Lung microvascular endothelial cell (primary cell): ENCODE measurements around the gene MDN1. TPM values are rescaled to one million over a fixed set of nuclear protein-coding genes. Genes with fewer than 3 reads are reported as not detected.
"Not testable (repeated sequence)": the region's sequence is repeated elsewhere in the genome, so short reads cannot be mapped to it uniquely, and the experiment has no call there.

Source experiments
- DNase-seq, 2 donors: peaks; one replicate each; pipeline versions ENCODE4 v3.0.0 to v3.0.0-alpha.2; 2010; ENCODE audit warnings: low read depth in 2 of 2
- total RNA-seq: library from RNA; depleted of rRNA; stranded (reverse); fragments of >200 nt; gene quantifications from 2 replicates; pipeline ENCODE4 v1.2.1, GENCODE V29; 2014

Gene MDN1
- total RNA-seq, 1 donor from 2014 or later, result 18.3 TPM

DNA sequence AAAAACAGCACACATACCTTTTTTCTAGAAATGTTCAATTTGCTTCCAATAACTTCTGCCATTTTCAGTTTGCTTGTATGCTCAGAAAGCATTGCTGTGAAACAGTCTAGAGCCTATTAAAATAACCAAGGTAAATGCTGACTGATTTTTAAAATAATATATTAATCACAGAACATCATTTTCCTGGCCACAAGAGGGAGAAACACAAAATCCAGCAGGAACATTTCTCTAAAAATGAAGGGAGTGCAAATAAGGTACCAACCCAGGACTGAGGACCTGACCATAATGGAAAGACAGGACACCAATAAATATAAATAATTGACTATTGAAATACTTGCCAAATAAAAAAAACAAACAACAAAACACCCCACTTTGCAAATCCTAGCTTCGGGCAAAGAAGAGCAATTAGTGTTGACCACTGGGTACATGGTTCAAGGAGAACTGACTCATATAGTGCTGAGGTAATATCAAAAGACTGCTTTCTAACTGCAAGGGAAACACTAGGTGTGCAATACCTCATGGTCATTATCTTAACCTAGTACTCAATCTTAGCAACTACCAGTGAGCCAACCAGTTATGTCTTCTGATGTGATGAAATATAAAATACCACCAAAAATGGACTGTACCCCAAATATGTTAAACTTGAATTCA, 42.9 kb downstream of the MDN1 start:
- DNase-seq, result no peak

DNA sequence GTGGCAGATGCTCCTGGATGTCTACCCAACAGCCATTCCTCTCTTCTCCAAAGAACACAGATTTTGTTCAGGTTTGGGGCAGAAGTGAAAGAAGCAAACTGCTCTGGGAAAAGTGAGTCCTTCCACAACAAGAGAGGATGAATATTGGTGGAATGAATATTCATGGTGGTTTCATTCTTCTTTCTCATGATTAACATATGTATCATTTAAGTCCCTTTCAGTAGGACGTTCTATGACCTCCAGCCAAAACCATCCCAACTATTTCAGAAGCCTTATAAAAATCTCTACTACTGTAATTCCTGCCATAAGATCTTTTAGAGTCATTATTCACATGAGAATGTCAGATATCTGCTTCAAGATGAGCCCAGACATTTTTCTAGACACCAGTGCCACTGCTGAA, 44.4 kb downstream of the MDN1 start:
- no peak for DNase-seq

DNA sequence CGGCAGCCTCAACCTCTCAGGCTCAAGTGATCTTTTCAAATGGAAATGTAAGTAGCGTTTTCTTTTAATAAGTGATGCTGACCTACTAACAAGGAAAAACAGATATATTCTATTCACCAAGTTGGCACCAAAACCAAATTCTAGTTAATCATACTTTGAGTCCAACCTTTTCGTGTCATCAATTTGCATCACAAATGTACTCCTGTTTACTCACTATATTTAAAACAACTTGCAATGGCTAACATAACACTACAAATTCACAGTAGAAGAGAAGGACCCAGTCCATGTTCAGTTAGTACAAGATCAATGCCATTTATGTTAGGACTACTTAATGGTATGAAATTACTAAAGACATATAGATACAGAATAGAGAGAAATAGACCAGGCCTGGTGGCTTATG, 50.0 kb downstream of the MDN1 start:
- DNase-seq, result no peak

DNA sequence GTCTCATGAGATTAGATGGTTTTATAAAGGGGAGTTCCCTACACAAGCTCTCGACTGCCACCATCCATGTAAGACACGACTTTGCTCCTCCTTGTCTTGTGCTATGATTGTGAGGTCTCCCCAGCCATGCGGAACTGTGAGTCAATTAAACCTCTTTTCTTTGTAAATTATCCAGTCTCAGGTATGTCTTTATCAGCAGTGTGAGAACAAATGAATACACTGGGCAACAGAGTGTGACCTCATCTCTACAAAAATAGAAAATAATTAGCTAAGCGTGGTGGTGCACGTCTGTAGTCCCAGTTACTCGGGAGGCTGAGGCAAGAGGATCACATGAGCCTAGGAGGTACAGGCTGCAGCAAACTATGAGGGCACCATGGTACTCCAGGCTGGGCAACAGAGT, 51.3 kb downstream of the MDN1 start:
- no peak for DNase-seq

DNA sequence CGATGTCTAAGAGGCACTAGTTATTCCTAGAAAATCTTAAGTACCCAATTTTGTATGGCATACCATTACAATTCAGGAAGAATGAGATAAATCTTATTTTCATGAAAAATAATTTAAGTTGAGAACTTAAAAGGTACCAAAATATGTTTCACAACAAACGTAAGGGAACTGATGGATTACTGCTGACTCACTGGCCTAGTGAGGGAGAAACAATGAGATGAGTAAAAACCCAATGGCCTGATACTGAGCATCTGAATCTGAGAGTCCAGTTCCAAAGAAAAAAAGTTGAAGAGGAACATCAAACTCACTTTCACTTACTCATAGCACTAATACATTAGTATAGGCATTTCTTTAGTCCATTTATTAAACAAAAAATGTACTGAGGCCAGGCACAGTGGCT, 56.0 kb downstream of the MDN1 start:
- peak in 1 of 2 donors; percentile 36 for DNase-seq

DNA sequence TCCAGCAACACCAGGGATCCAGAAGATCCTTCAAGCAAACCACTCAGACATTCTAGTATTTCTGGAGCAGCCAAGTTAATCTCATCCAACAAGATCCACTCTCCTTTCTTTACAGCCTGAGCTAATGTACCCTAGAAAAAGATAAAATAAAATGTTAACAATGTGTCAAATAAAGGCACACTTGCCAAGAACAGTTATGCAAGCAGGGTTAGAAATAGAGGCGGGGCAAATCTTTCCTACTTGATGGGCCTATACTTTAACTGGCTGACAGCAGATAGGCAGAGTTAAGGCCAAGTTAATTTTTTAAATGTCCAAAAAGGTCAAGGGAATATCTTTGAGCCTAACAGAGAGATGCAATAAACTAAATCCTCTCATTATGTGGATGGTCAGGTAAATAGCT, 60.8 kb downstream of the MDN1 start:
- no peak for DNase-seq

DNA sequence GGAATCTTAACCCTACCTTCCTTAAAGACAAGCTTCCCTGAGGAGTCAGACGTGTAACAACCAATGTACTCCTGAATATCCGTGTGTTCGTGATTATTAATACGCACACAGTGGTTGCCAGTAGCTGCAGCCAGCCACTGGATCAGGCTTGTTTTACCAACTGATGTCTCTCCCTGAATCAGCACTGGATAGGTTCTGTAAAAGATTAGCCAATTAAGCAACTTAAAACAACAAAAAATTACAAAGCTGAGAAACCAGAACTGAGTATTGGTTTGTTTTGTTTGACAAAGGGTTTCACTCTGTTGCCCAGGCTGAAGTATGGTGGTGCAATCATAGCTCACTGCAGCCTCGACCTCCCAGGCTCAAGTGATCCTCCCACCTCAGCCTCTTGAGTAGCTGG, 69.3 kb downstream of the MDN1 start:
- no peak for DNase-seq

DNA sequence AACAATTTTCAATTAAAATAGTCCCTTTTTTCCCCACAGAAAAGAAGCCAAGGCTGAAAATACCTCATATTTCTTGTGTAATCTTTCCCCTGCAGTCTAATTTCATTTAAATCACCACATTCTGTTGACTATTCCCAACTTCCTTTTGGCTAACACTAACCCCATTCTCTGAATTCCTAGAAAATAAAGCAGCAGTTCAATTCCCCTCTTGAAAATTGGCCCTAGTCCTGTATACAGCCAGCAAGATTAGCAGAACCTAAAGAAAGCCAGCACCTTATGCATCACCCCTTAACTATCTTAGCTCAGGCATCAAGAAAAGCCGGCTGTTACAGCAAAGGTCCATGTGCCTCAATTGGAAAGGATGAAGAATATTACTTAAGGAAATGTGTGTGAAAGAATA, 69.7 kb downstream of the MDN1 start:
- no peak for DNase-seq

DNA sequence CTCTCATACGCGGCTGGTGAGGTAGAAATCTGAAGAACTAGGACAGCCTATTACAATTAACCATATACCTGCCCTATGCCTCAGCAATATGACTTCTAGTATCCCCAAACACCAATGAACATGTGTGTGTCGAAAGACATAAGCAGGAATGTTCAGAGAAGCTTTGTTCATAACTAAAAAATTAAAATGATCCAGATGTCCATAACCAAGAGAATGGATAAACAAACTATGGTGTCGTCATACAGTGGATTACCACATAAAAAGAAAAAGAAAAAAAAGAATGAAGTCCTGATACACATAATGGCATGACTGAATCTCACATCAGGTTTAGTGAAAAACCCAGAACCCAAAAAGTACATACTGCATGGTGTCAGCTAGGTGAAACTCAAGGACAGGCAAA, 73.9 kb downstream of the MDN1 start:
- DNase-seq, result no peak

DNA sequence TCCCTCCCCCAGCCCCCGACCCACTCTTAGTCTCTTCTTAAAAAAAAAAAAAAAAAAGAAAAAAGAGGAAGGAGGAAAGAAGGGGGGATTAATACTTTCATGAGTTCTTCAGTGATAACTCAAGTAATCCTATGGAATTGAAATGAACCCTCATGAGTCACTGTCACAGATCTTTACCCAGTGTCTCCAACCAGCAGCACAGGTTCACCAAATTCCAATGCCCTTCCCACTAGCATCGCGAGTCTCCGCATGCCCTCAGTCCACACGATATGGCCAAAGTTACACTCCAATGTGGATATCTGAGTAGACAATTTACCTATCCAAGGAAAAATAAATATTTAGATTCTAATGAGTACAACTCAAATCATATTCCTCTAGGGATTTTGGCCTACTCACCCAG, 74.5 kb downstream of the MDN1 start:
- no peak for DNase-seq

DNA sequence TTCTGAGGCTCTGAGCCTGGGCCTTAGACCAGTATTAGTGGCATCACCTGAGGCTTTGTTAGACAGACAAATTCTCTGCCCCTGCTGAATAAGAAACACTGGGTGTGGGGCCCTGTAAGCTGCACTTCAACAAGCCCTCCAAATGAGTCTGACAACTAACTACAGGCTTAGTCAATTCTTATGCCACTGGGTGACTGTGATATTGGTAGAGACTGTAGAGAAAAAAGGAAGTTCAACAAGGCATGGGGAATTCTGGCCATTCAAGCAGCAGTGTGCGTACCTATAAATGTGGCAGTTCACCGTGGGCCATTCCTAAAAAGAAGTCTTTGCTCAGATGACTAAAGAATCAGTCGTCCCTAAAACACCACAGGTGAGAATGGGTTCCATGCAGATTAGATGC, 82.7 kb downstream of the MDN1 start:
- DNase-seq, result no peak

DNA sequence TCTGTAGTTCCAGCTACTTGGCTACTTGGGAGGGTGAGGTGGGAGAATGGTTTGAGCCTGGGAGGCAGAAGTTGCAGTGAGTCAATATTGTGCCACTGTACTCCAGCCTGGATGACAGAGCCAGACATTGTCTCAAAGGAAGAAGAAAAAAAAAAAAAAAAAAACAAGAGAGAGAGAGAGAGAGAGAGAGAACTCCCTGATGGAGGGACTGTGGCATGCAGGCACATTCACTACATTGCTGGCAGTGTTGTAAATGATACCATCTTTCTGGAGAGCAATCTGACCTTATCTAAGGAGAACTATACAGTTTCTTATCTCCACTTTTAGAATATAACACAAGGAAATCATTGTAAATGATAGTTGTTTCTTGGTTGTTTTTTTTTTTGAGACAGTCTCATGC, 85.1 kb downstream of the MDN1 start:
- DNase-seq, result peak in 1 of 2 donors; percentile 20

DNA sequence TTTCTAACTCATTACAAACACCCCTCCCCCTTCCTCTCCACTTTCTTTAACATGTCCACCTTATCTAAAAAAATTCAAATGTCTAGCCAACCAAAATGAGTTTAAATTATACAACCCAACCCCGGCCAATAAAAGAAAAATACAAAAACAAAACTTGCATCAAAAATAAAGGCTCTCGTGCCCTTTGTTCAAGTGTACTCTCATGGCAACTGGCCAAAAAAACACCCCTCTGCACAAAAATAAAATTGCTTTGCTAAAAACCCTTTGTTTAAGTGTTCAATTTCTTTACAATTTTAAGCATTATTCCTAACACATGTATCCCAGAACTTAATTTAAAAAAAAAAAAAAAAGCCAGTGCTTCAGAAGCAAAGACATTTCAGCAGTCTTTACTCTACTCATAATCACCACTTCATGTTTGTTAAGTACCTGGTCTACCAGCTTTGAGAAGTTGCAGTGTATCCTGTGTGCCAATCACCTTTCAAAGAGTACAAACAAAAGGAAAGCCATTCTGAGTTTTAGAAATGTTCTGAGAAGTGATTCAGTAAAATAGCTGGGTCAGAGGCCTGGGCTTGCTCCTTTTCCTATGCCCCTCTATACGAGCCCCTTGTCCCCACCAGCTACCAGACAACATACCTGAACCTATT, 87.5 kb downstream of the MDN1 start:
- DNase-seq, result no peak

DNA sequence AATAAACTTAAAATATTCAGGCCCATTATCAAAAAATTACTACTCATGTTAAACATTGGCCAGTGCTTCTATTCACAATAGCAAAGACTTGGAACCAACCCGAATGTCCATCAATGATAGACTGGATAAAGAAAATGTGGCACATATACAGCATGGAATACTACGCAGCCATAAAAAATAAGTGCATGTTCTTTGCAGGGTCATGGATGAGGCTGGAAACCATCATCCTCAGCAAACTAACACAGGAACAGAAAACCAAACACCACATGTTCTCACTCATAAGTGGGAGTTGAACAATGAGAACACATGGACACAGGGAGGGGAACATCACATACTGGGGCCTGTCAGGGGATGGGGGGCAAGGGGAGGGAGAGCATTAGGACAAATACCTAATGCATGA, 88.3 kb downstream of the MDN1 start:
- DNase-seq, result not testable (repeated sequence)

DNA sequence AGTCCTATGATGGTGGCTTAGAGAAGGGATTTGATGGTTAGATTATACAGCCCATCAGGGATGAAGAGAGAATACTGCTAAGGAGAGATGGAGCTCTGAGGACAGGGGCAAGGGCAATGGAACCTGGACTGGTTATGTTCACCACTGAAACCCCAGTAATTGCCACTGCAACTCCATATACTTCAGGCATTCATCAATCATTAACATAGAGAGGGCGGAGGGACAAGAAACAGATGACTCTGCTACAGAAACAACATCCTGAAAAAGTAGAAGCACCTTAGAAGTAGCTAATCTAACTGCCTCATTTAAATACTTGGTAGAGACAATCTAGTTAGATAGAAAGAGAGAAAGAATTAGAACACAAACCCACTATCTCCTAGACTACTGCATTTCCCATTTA, 89.8 kb downstream of the MDN1 start:
- DNase-seq, result no peak

DNA sequence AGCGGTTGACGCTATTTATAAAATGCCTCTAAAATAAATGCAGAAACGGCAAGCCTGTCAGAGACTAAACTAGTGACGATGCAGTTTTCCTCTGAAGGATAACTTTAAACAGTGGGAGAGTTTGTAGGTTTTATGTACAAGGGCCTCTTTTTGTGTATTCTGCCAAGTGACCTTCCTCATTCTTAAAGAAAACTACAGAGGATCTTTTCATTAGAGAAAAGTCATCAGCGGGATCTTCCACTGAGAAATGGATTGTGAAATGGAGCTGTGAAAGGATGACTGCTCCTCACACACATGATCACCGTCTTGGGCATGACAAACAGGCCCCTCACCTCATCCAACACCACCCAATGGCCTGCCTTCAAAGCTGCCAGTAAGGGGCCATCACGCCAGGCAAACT, 92.1 kb downstream of the MDN1 start:
- no peak for DNase-seq

DNA sequence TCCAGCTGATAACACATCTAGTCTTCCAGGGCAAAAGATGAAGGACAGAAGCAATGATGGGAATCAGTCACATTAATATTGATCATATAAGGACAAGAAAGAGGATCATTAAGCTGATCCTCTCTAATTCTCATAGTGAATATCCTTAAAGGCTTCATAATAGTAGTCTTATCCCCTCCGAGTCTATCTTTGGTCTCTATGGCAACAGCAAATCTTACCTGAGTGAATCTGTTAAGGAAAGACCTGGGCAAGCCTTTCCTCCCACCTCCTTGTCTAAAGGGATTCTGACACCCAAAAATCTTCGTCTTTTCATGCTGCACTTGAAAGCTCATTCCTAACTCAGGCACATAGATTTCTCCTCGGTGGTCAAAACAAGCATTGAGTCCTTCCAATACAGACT, 94.6 kb downstream of the MDN1 start:
- DNase-seq, result no peak

DNA sequence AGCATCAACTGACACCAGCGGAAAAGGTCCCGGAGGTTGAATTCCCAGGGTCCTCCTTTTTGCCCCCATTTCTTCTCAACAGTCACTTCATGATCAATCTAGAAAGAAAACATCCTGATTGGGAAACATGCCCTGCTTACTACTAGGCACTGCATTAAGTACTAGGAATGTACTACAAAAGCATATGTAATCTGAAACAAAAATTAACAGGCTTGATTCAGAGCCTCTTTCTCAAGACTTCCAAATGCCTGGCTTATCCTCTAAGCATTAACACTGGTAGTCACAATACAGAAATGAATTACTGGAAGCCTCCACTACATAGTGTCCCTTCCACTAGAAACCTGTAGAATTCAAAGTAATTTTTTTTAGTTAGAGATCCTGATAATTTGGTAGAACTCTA, 96.5 kb downstream of the MDN1 start:
- DNase-seq, result no peak

DNA sequence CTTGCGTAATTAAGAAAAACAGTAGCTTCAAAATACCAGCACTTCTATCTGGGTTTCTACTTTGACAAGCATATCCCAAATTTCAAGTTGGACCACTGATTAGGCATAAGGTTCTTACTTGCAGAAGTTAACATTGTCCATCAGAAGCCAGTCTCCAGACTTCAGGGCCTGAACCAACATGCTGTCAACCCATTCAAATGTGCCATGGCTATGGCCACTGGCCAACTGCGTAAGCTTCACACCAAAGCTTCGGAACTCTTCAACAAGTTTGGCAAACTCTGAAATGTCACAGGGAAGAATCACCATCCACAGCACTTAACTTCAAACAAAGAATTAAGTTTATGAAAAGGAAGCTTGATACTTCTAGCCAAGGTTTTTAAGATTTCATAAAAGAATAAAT, 103.1 kb downstream of the MDN1 start:
- no peak for DNase-seq

DNA sequence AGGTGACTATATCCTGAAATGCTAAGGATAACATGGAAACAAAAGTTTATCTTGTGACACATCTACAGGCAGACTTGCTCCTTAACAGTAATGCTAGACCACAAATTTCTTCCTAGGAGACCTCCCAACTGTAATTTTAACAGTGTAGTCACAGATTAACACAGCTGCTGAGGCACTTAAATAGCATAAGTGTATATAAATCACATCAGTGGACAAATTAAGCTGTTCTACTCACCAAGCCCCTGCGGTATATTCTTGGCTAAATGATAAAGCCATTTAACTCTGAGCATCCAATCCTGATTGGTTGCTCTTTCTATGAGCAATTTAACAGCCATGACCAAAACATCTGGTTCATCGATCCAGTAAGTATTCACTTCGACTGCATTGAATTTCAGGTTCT, 107.8 kb downstream of the MDN1 start:
- no peak for DNase-seq

DNA sequence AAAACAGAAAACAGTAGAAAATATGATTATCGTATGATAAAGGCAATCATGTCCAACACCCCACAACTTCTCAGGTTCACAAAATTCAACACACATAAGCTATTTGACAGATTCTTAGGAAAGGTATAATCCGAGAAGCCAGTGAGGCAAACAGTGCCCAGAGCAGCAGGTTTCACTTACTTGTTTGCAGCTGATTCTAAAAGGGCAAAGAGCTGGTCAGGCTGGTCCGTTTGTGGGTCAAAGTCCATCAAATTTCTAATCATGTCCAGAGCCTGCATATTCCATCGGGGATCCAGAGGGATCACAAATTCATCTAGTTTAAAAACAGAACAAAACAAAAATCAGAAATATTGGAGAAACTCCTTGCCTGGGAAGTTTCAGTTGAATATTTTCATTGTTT, 111.3 kb downstream of the MDN1 start:
- no peak for DNase-seq

DNA sequence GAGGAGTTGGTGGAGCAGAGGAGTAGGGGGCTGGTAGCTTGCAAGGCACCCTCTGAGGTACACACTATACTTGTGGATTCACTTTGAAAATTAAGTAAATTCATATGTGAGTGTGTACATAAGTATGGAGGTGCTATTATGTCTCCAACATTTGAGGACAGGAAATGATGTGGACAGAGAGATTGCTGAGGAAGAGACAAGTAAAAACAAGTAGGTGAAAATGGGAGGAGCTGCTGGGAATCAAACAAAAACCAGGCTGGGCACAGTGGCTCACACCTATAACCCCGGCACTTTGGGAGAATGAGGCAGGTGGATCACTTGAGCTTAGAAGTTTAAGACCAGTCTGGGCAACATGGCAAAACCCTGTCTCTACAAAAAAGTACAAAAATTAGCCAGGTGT, 111.8 kb downstream of the MDN1 start:
- DNase-seq, result no peak

DNA sequence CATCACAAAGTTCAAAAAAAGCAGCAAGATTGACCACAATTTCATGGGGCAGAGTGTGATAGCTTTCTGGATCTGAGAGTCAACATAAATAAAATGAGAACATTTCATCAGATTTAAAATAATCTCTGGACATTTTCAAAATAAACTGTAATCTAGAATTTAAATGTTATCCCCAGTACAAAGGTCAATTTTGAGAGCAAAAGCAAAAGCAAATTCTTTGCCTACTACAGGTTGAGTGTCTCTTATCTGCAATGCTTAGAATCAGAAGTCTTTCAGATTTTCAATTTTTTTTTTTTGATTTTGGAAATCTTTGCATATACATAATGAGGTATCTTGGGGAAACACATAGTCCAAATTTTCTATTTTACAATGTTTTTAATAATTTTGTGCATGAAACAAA, 113.5 kb downstream of the MDN1 start:
- DNase-seq, result no peak

DNA sequence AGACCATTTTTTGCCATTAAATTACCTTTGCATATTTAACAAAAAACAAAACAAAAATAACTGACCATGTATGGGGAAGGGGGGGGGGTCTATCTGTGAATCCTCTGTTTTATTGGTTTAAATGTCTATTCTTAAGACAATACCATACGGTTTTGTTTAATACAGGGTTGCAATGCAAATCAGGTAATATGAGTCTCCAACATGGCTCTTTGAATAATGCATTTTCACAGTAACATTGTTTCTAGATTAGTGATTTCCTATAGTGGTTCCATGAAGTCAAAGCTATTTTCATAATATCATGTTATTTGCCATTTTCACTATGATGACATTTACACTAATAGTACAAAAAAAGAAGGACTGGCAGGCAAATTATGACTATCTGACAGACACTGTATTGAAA, 116.3 kb downstream of the MDN1 start:
- DNase-seq, result no peak
